ENCODE results near the gene ADAMTS5. TPM values are rescaled to one million over a fixed set of nuclear protein-coding genes. Genes with fewer than 3 reads are reported as not detected.

ADAMTS5 gene
- total and polyA plus RNA-seq, 2 of the 8 experiments (the other 6 are each of a cell fraction or from before 2014, with no cell fraction given), result 0.20 to 1.1 TPM

DNA sequence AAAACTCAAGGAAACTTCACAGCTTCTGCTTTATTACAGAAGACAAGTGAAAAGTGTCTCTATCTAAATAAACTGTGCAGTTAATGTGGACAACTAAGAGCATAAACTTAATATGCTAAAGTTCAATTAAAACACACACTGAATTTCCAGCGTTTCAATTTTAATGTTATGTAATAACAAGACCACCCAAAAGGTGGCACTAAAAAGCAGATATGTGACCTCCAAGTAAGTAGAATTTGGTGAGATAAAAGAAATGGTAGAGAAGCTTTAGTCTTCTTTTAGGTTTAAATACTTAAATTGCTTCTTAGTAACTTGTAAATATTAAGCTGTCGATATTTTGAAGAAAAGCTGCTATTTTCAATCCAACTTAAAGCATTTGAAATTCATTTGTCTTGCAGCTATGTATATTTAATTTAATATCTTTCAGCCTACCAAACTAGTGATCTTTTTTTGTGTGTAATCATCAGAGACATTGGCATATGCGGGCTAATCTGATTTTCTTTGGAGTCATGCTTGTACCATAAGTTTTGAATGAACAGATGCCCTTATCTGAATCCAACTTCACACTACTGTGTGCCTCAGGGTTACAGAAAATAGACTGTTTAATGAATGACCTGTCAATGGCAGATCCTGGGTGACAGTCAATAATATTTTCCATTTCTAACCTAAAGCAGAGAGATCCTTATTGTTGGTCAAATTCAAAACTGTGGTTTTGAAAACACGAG is 85.2 kb downstream of the ADAMTS5 start:
- CTCF ChIA-PET (ENCODE audit: partially characterized antibody), result interaction anchor here (0.6 to 8.6 kb wide), 37 partner anchors 9 to 1319 kb away, joined by 3 to 74 read pairs (median 3); partner anchors contain the start of gene ADAMTS5
- no peaks in the 10 kb centered on the region for H3K23me2 ChIP-seq (ENCODE audit: low read depth, low read length)

More for the DNA sequence above, 85.2 kb downstream of the ADAMTS5 start:
- DNase-seq (ENCODE audit: low read depth in 1 of 2, low spot score in 2 of 2), result no peak
- Histone ChIP-seq H3K18ac (ENCODE audit: extremely low read depth, low read length) (no peak overlapping the region), H3K23ac (ENCODE audit: insufficient read length) (no peak overlapping the region), H2AK5ac (ENCODE audit: low read depth, low read length) (no peak overlapping the region), H4K91ac (replicated peaks; ENCODE audit: insufficient read length, low read length) (no peak overlapping the region), H2BK120ac (replicated peaks; ENCODE audit: low read depth, low read length) (no peak overlapping the region), H3K79me1 (ENCODE audit: low read depth, low read length) (no peaks in the 10 kb centered on the region), H3K27ac (ENCODE audit: low read depth, low read length) (no peak overlapping the region), H4K20me1 (replicated peaks in 1 of 2; ENCODE audit: control insufficient read depth in 1 of 2, insufficient read depth in 2 of 2, low read length in 2 of 2) (no peaks in the 10 kb centered on the region), H3K27me3 (replicated peaks in 1 of 4; ENCODE audit: control insufficient read depth in 3 of 4, extremely low read depth in 1 of 4, insufficient read depth in 3 of 4, low read length in 3 of 4) (no peaks in the 10 kb centered on the region), H4K8ac (ENCODE audit: extremely low read depth, insufficient read depth, low read length) (no peak overlapping the region), H3K79me2 (ENCODE audit: control insufficient read depth in 1 of 2, insufficient read depth in 2 of 2, low read length in 2 of 2) (no peaks in the 10 kb centered on the region), H2BK5ac (ENCODE audit: low read depth, low read length) (no peak overlapping the region), H3K4me3 (ENCODE audit: extremely low read depth in 1 of 4, insufficient read depth in 2 of 4, low read depth in 3 of 4, low read length in 4 of 4) (no peak overlapping the region), H2AFZ (ENCODE audit: low read length) (no peak overlapping the region), H3K56ac (replicated peaks; ENCODE audit: insufficient read length, low read depth, low read length) (no peak overlapping the region), H2BK15ac (ENCODE audit: low read length) (no peak overlapping the region), H3K9ac (replicated peaks in 1 of 4; ENCODE audit: extremely low read depth in 1 of 4, low read depth in 3 of 4, low read length in 3 of 4) (no peak overlapping the region), H3K9me3 (ENCODE audit: insufficient read depth in 2 of 2, low read depth in 1 of 2, low read length in 1 of 2) (no peaks in the 10 kb centered on the region), H4K5ac (ENCODE audit: insufficient read length, low read depth, low read length) (no peak overlapping the region), H3K4me2 (ENCODE audit: insufficient read depth in 1 of 2, low read depth in 2 of 2, low read length in 2 of 2) (no peak overlapping the region), H3K4me1 (replicated peaks in 1 of 4; ENCODE audit: control insufficient read depth in 3 of 4, insufficient read depth in 4 of 4, low read length in 3 of 4) (no peaks in the 10 kb centered on the region), H3K4ac (replicated peaks; ENCODE audit: insufficient read length, low read depth, low read length) (no peak overlapping the region), H3K14ac (ENCODE audit: insufficient read length) (no peak overlapping the region), H3K36me3 (ENCODE audit: control insufficient read depth in 2 of 4, insufficient read depth in 4 of 4, low read length in 3 of 4) (no peaks in the 10 kb centered on the region; a peak in 1 of 8 replicates), H2BK20ac (ENCODE audit: low read length) (no peak overlapping the region), H2BK12ac (ENCODE audit: low read depth, low read length) (no peak overlapping the region)
- POLR2A ChIA-PET (ENCODE audit: partially characterized antibody), result no interaction called here
- WGBS, 2 experiments (ENCODE audit: extremely low coverage in 1 of 2, insufficient coverage in 1 of 2, insufficient read length in 1 of 2, insufficient replicate concordance in 2 of 2, low coverage in 1 of 2, low lambda C conversion rate in 2 of 2, missing lambda C conversion rate in 1 of 2), result 54% methylated on average over 4 of the region's 4 CpGs; no CpG with 5 or more reads in 1 of the 2 experiments
- TF ChIP-seq FOSL1 (IDR thresholded peaks at IDR 0.05; ENCODE audit: insufficient read depth, low read depth, low read length), result no peak
- peak in 1 of 2 experiments; percentile 69 for TF ChIP-seq RAD21 (IDR thresholded peaks at IDR 0.05 in 1 of 2, conservative IDR thresholded peaks at IDR 0.05 in 1 of 2; ENCODE audit: low read depth in 2 of 2, low read length in 2 of 2)
- TF ChIP-seq, protein P1, sequence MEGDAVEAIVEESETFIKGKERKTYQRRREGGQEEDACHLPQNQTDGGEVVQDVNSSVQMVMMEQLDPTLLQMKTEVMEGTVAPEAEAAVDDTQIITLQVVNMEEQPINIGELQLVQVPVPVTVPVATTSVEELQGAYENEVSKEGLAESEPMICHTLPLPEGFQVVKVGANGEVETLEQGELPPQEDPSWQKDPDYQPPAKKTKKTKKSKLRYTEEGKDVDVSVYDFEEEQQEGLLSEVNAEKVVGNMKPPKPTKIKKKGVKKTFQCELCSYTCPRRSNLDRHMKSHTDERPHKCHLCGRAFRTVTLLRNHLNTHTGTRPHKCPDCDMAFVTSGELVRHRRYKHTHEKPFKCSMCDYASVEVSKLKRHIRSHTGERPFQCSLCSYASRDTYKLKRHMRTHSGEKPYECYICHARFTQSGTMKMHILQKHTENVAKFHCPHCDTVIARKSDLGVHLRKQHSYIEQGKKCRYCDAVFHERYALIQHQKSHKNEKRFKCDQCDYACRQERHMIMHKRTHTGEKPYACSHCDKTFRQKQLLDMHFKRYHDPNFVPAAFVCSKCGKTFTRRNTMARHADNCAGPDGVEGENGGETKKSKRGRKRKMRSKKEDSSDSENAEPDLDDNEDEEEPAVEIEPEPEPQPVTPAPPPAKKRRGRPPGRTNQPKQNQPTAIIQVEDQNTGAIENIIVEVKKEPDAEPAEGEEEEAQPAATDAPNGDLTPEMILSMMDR (IDR thresholded peaks at IDR 0.05; ENCODE audit: control extremely low read depth in 1 of 3, insufficient read depth in 1 of 3, low read depth in 1 of 3, low read length in 3 of 3), result peak in 1 of 3 experiments; percentile 23; a peak in 2 of 4 replicates
- no peak for FAIRE-seq

All from H1 (cell line).